DND-41 (cell line): ENCODE results near the gene TMEM151B.
A peak's percentile ranks its signal among the peaks of the same experiment; 100 is the strongest.

ENCODE experiments used
- ATAC-seq: fragments of 200-7000 bp; cut with Tn5 transposase; 3 replicates; pipeline ENCODE4 v1.9.1; 2021; ENCODE audit warnings: low read depth; ENCODE audit not compliant: insufficient read depth
- DNase-seq: peaks from one replicate; pipeline ENCODE4 v3.0.0-alpha.2; 2020
- H2AFZ ChIP-seq: 2 replicates; pipeline ENCODE4 v1.6.0; 2012; ENCODE audit warnings: low read depth, low read length
- H3K27ac ChIP-seq: 2 replicates; pipeline ENCODE4 v1.5.1; 2012; ENCODE audit warnings: low read length, inconsistent platforms
- H3K27me3 ChIP-seq: fragments of 200-600 bp; sonication (generic); 2 replicates; pipeline ENCODE4 v1.6.0; 2012; ENCODE audit warnings: low read length, mild to moderate bottlenecking, inconsistent platforms; ENCODE audit not compliant: insufficient read depth, poor library complexity
- H3K36me3 ChIP-seq: 2 replicates; pipeline ENCODE4 v1.5.1; 2012; ENCODE audit warnings: low read length, inconsistent platforms; ENCODE audit not compliant: insufficient read depth
- H3K4me1 ChIP-seq: 2 replicates; pipeline ENCODE4 v1.5.1; 2012; ENCODE audit warnings: mild to moderate bottlenecking, low read length; ENCODE audit not compliant: insufficient read depth
- H3K4me2 ChIP-seq: 2 replicates; pipeline ENCODE4 v1.6.0; 2012; ENCODE audit warnings: mild to moderate bottlenecking, moderate library complexity, low read length, inconsistent platforms; ENCODE audit not compliant: insufficient read depth
- H3K4me3 ChIP-seq, 2 experiments: fragments of 200-600 bp in 1 of 2; shearing (Covaris generic) in 1 of 2; 2 replicates each; pipeline ENCODE4 v1.5.1; 2012 to 2016; ENCODE audit warnings: inconsistent platforms in 2 of 2, low read length in 2 of 2, mild to moderate bottlenecking in 2 of 2, low read depth in 1 of 2, moderate library complexity in 1 of 2
- H3K79me2 ChIP-seq: 2 replicates; pipeline ENCODE4 v1.6.0; 2012; ENCODE audit warnings: low read length, inconsistent platforms; ENCODE audit not compliant: insufficient read depth
- H3K9ac ChIP-seq: 2 replicates; pipeline ENCODE4 v1.6.0; 2012; ENCODE audit warnings: low read depth, mild to moderate bottlenecking, inconsistent platforms, low read length, moderate library complexity
- H3K9me3 ChIP-seq: 2 replicates; pipeline ENCODE4 v1.5.1; 2012; ENCODE audit warnings: low read length, moderate library complexity, mild to moderate bottlenecking, inconsistent platforms; ENCODE audit not compliant: insufficient read depth, severe bottlenecking
- H4K20me1 ChIP-seq: 2 replicates; pipeline ENCODE4 v1.6.0; 2012; ENCODE audit warnings: low read length; ENCODE audit not compliant: insufficient read depth
- CTCF ChIP-seq: IDR thresholded peaks from 2 replicates; pipeline ENCODE4 v1.5.1; 2012; ENCODE audit warnings: borderline replicate concordance, low read length, moderate library complexity, mild to moderate bottlenecking; ENCODE audit not compliant: poor library complexity, severe bottlenecking; ENCODE audit errors: extremely low read depth
- EZH2 ChIP-seq: IDR thresholded peaks from 3 replicates; pipeline ENCODE4 v1.6.1; 2012; ENCODE audit warnings: borderline replicate concordance, low read depth, mild to moderate bottlenecking, moderate library complexity, low read length, inconsistent platforms; ENCODE audit not compliant: severe bottlenecking

Gene TMEM151B

DNA sequence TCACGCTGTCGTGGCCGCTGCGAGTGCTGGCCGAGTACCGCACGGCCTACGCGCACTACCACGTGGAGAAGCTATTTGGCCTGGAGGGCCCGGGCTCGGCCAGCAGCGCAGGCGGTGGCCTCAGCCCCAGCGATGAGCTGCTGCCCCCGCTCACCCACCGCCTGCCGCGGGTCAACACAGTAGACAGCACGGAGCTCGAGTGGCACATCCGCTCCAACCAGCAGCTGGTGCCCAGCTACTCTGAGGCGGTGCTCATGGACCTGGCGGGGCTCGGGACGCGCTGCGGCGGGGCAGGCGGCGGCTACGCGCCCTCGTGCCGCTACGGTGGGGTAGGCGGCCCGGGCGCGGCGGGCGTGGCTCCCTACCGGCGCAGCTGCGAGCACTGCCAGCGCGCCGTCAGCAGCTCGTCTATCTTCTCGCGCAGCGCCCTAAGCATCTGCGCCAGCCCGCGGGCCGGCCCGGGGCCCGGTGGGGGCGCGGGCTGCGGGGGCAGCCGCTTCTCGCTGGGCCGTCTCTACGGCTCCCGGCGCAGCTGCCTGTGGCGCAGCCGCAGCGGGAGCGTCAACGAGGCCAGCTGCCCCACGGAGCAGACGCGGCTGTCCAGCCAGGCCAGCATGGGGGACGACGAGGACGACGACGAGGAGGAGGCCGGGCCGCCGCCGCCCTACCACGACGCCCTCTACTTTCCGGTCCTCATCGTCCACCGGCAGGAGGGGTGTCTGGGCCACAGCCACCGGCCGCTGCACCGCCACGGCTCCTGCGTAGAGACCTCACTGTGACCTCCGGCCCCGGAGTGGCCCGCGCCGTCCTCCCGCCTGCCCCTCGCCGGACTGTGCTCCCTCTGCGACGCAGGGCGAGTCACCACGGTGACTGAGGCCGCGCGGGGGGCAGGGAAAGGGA, 5.7 kb downstream of the TMEM151B start:
- H3K27me3 ChIP-seq, result peaks cover 3% of the 10 kb centered on the region
- no peak overlapping the region for H3K4me2 ChIP-seq
- no peaks in the 10 kb centered on the region for H3K79me2 ChIP-seq
- H3K36me3 ChIP-seq, result no peaks in the 10 kb centered on the region
- DNase-seq (no peak), ATAC-seq (no peak)
- peaks cover 10% of the 10 kb centered on the region; the same call in 1 of the 2 replicates for H4K20me1 ChIP-seq
- no peak overlapping the region for H3K27ac ChIP-seq
- no peak overlapping the region for H2AFZ ChIP-seq
- no peaks in the 10 kb centered on the region for H3K4me1 ChIP-seq
- no peak overlapping the region for H3K9ac ChIP-seq
- H3K4me3 ChIP-seq, result no peak overlapping the region
- no peaks in the 10 kb centered on the region for H3K9me3 ChIP-seq
- no peak for TF ChIP-seq CTCF
- TF ChIP-seq EZH2, result no peak

- Histone ChIP-seq H3K27ac (no peak overlapping the region), H3K4me2 (no peak overlapping the region), H3K9ac (no peak overlapping the region), H4K20me1 (peaks cover 11% of the 10 kb centered on the region; the same call in 1 of the 2 replicates), H2AFZ (no peak overlapping the region), H3K79me2 (no peaks in the 10 kb centered on the region), H3K9me3 (no peaks in the 10 kb centered on the region), H3K4me1 (no peaks in the 10 kb centered on the region), H3K27me3 (peaks cover 4% of the 10 kb centered on the region), H3K4me3 (no peak overlapping the region), H3K36me3 (no peaks in the 10 kb centered on the region)
- DNase-seq, result no peak
- no peak for ATAC-seq
- TF ChIP-seq EZH2 (no peak), CTCF (no peak)
Observed at GRCh38 chr6:44276667-44277640, 6.7 kb downstream of the TMEM151B start.

- H3K9me3 ChIP-seq, result no peaks in the 10 kb centered on the region
- DNase-seq (no peak), ATAC-seq (peak; percentile 19; the same call in 1 of the 3 replicates)
- no peak overlapping the region for H3K4me3 ChIP-seq
- H3K4me1 ChIP-seq, result no peaks in the 10 kb centered on the region
- no peak overlapping the region for H3K9ac ChIP-seq
- H2AFZ ChIP-seq, result no peak overlapping the region
- H3K27ac ChIP-seq, result no peak overlapping the region
- no peaks in the 10 kb centered on the region for H3K79me2 ChIP-seq
- H3K27me3 ChIP-seq, result peaks cover 6% of the 10 kb centered on the region
- no peaks in the 10 kb centered on the region for H3K36me3 ChIP-seq
- no peak overlapping the region for H3K4me2 ChIP-seq
- TF ChIP-seq CTCF, result no peak
- no peak for TF ChIP-seq EZH2
- 0 out of 2 replicates have a peak, but pooled peaks cover 13% of the 10 kb centered on the region for H4K20me1 ChIP-seq
Observed at GRCh38 chr6:44277763-44278162, 7.5 kb downstream of the TMEM151B start.
